SK-N-SH treated with all-trans-retinoic acid at 6 μM for 48 hours (cell line): ENCODE measurements around the gene ACTL6B.
"Not testable (repeated sequence)": the region's sequence is repeated elsewhere in the genome, so short reads cannot be mapped to it uniquely, and the experiment has no call there.

ENCODE experiments used
- ATAC-seq: fragments of 200-7000 bp; cut with Tn5 transposase; 3 replicates; pipeline ENCODE4 v1.9.1; 2020; ENCODE audit warnings: mild to moderate bottlenecking, moderate library complexity
- ARNTL ChIP-seq: fragments of 450-650 bp; formaldehyde crosslinking; IDR thresholded peaks from 2 replicates; pipeline ENCODE4 v1.5.0; 2020; ENCODE audit warnings: low read depth, mild to moderate bottlenecking, moderate library complexity, borderline replicate concordance
- BACH2 ChIP-seq: fragments of 250-450 bp; sonication (Bioruptor Pico); IDR thresholded peaks from 2 replicates; pipeline ENCODE4 v1.9.0; 2021; ENCODE audit warnings: mild to moderate bottlenecking, borderline replicate concordance
- CSDC2 ChIP-seq: fragments of 250-450 bp; sonication (Bioruptor Pico); IDR thresholded peaks from 2 replicates; pipeline ENCODE4 v1.5.0; 2020; ENCODE audit warnings: mild to moderate bottlenecking, moderate library complexity
- GLIS3 ChIP-seq: fragments of 250-450 bp; sonication (Bioruptor Pico); IDR thresholded peaks from 2 replicates; pipeline ENCODE4 v1.5.0; 2020; ENCODE audit warnings: mild to moderate bottlenecking, moderate library complexity
- ISL1 ChIP-seq: fragments of 250-450 bp; sonication (Bioruptor Pico); IDR thresholded peaks from 2 replicates; pipeline ENCODE4 v2.1.2; 2022; ENCODE audit warnings: mild to moderate bottlenecking, moderate library complexity
- PATZ1 ChIP-seq: fragments of 250-450 bp; sonication (Bioruptor Pico); IDR thresholded peaks from 2 replicates; pipeline ENCODE4 v1.8.0; 2020; ENCODE audit warnings: mild to moderate bottlenecking, moderate library complexity, borderline replicate concordance
- RARB ChIP-seq: fragments of 250-450 bp; sonication (Bioruptor Pico); IDR thresholded peaks from 2 replicates; pipeline ENCODE4 v1.8.0; 2021; ENCODE audit warnings: mild to moderate bottlenecking, moderate library complexity
- SNAI2 ChIP-seq: fragments of 250-450 bp; sonication (Bioruptor Pico); IDR thresholded peaks from 2 replicates; pipeline ENCODE4 v1.5.0; 2020; ENCODE audit warnings: mild to moderate bottlenecking, moderate library complexity
- TCF4 ChIP-seq: fragments of 250-450 bp; sonication (Bioruptor Pico); IDR thresholded peaks from 2 replicates; pipeline ENCODE4 v1.8.0; 2021; ENCODE audit warnings: mild to moderate bottlenecking, moderate library complexity, borderline replicate concordance
- TOX ChIP-seq: fragments of 250-450 bp; sonication (Bioruptor Pico); IDR thresholded peaks from 2 replicates; pipeline ENCODE4 v1.8.0; 2021; ENCODE audit warnings: mild to moderate bottlenecking, moderate library complexity, borderline replicate concordance
- ZFP3 ChIP-seq: fragments of 250-450 bp; sonication (Bioruptor Pico); IDR thresholded peaks from 2 replicates; pipeline ENCODE4 v1.5.0; 2020; ENCODE audit warnings: mild to moderate bottlenecking, moderate library complexity
- ZNF565 ChIP-seq: fragments of 450-650 bp; formaldehyde crosslinking; conservative IDR thresholded peaks from 2 replicates; pipeline ENCODE4 v1.5.0; 2020; ENCODE audit warnings: low read depth, mild to moderate bottlenecking, moderate library complexity
- ZNF70 ChIP-seq: fragments of 450-650 bp; formaldehyde crosslinking; IDR thresholded peaks from 2 replicates; pipeline ENCODE4 v1.5.0; 2020; ENCODE audit warnings: mild to moderate bottlenecking, moderate library complexity
- TF ChIP-seq, protein P1 (sequence below): fragments of 250-450 bp; sonication (Bioruptor Pico); IDR thresholded peaks from 2 replicates; pipeline ENCODE4 v1.5.0; 2020; ENCODE audit warnings: mild to moderate bottlenecking, moderate library complexity
- TF ChIP-seq, protein P2 (sequence below): fragments of 250-450 bp; sonication (Bioruptor Pico); IDR thresholded peaks from 2 replicates; pipeline ENCODE4 v1.5.1; 2020; ENCODE audit warnings: low read depth, mild to moderate bottlenecking, moderate library complexity

The ACTL6B gene

DNA sequence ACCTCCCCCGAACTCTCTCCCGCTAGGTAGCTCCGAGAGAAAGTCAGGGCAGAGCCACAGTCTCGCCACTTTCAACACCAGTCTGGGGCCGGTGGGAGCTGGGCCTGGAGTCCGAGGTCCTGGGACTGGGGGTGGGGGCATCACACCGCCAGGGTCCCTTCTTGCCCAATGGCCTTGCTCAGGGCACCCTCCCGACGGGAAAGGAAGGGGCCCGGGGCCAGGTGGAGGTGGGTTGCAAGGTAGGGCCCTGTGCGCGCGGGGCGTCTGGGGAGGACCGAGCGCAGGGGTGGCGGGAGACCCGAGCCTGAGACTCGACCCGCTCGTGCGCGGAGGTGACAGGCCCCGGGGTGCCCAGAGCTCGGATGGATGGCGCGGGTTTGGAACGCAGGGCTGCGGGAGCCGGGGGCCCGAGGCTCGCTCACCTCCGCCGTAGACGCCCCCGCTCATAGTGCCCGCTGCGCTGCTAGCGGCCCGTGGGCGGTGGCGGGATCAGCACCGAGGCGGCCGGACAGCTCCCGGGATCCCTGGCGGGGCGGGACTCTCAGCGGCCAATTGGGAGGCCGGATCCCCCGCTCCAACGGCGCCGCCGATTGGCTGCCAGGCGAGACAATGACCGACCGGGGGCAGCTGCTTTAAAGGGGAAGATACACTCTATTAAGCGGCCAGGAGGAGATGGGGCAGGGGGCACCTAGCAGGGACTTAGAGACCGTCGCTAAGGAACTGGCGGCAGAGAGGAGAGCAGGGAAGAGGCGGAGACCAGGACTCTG is at the start of gene ACTL6B:
ACTL6B (minus strand) TSS at position 541 of the 767 bp plus-strand sequence; CDS start at position 447, 94 bp downstream.
- peak; percentile 89 for ATAC-seq
- peak; percentile 79; the same call in 1 of the 2 replicates for TF ChIP-seq SNAI2 (CRISPR knock-in tag)
- TF ChIP-seq, protein P1, sequence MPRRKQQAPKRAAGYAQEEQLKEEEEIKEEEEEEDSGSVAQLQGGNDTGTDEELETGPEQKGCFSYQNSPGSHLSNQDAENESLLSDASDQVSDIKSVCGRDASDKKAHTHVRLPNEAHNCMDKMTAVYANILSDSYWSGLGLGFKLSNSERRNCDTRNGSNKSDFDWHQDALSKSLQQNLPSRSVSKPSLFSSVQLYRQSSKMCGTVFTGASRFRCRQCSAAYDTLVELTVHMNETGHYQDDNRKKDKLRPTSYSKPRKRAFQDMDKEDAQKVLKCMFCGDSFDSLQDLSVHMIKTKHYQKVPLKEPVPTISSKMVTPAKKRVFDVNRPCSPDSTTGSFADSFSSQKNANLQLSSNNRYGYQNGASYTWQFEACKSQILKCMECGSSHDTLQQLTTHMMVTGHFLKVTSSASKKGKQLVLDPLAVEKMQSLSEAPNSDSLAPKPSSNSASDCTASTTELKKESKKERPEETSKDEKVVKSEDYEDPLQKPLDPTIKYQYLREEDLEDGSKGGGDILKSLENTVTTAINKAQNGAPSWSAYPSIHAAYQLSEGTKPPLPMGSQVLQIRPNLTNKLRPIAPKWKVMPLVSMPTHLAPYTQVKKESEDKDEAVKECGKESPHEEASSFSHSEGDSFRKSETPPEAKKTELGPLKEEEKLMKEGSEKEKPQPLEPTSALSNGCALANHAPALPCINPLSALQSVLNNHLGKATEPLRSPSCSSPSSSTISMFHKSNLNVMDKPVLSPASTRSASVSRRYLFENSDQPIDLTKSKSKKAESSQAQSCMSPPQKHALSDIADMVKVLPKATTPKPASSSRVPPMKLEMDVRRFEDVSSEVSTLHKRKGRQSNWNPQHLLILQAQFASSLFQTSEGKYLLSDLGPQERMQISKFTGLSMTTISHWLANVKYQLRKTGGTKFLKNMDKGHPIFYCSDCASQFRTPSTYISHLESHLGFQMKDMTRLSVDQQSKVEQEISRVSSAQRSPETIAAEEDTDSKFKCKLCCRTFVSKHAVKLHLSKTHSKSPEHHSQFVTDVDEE (CRISPR knock-in tag) = peak; percentile 56; the same call in 1 of the 2 replicates
- TF ChIP-seq, protein P2, sequence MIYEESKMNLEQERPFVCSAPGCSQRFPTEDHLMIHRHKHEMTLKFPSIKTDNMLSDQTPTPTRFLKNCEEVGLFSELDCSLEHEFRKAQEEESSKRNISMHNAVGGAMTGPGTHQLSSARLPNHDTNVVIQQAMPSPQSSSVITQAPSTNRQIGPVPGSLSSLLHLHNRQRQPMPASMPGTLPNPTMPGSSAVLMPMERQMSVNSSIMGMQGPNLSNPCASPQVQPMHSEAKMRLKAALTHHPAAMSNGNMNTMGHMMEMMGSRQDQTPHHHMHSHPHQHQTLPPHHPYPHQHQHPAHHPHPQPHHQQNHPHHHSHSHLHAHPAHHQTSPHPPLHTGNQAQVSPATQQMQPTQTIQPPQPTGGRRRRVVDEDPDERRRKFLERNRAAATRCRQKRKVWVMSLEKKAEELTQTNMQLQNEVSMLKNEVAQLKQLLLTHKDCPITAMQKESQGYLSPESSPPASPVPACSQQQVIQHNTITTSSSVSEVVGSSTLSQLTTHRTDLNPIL (CRISPR knock-in tag) = no peak
- TF ChIP-seq ZFP3 (CRISPR knock-in tag) = 0 out of 2 replicates have a peak, but pooled peaks have one; percentile 42

- peak; percentile 87 for ATAC-seq
- TF ChIP-seq TOX (CRISPR knock-in tag) = no peak
- peak; percentile 9; the same call in 1 of the 2 replicates for TF ChIP-seq ZNF70
- TF ChIP-seq, protein P2 (CRISPR knock-in tag) = no peak
- TF ChIP-seq ISL1 (CRISPR knock-in tag) = no peak
Observed at GRCh38 chr7:100705320-100705752, 49.1 kb upstream of the ACTL6B start.

DNA sequence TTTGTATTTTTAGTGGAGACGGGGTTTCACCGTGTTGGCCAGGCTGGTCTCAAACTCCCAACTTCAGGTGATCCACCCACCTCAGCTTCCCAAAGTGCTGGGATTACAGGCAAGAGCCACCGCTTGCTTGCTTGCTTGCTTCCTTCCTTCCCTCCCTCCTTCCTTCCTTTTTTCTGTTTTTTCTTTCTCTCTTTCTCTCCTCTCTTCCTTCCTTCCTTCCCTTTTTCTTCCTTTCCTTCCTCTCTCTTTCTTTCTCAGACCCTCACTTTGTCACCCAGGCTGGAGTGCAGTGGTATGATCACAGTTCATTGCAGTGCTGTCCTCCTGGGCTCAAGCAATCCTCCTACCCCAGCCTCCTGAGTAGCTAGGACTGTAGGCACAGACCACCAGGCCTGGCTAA is 44.8 kb upstream of the ACTL6B start:
- ATAC-seq = not testable (repeated sequence)

DNA sequence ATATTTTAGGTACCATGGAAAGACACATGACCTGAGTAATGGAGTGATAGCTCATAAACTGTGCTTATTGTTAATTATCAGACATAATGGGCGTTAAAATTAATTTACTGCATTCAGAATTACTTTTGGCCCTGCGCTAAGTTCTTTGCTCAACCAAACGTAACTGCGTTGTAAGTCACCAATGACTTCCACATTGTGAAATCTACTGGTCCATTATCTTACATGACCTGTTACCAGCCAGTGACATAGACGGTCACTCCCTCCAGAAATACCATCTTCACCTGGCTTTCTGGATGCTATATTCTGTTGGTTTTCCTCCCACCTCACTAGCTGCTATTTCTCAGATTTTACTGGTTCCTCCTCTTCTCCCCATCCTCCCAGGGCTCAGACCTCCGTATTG is 42.8 kb upstream of the ACTL6B start:
- ATAC-seq = no peak
- TF ChIP-seq TCF4 (CRISPR knock-in tag) (no peak), PATZ1 (no peak), ZFP3 (CRISPR knock-in tag) (no peak), TOX (CRISPR knock-in tag) (no peak), RARB (CRISPR knock-in tag) (no peak), GLIS3 (CRISPR knock-in tag) (no peak), BACH2 (CRISPR knock-in tag) (no peak), ARNTL (CRISPR knock-in tag) (no peak), ZNF565 (CRISPR knock-in tag) (no peak), CSDC2 (no peak)
- TF ChIP-seq, protein P2 (CRISPR knock-in tag) = no peak
- TF ChIP-seq, protein P1 (CRISPR knock-in tag) = no peak
